GM12872 (cell line): ENCODE measurements around the gene MRM3.

Experiments
- TF ChIP-seq, protein P1 (sequence below): IDR thresholded peaks from 3 replicates; pipeline ENCODE4 v1.5.1; 2011; ENCODE audit warnings: low read depth, mild to moderate bottlenecking, low read length, moderate library complexity; ENCODE audit not compliant: insufficient read depth

MRM3 gene

DNA sequence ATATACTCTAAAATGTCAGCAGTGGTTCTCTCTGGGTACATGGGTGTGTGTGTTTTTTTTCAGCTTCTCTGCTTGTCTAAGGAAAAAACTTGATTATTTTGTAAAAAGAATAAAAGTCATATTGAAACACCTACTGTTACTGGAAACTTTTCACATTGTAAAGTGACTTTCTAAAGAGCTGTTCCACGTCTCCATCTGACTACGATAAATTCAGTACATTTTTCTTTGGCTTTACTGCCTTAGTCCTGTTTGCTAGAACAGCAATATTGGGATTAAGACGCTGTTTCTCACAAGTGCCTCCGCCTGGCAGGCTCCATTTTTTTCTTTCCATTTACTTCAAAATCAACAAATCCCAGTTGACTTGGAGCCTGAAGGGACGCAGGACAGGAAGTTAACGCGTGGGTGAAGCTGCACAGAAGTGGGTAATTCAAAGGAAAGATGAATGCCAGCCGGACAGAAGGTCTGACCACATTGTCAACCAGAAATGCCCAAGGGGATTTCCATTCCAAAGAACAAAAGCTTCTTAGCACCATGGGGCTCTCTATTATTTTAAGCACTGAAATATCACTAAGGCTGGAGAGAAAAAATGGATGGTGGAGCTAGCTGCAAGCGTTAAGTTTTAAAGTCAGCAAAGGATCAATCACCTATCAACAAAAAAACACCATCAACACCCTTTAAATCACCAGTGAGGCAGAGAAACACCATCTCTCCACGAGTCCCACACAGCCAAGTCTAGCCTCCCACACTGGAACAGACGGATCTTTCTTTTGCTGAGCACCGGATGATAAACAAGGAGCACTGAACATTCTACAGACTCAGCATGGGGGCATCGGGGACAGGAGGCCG, 8.5 kb upstream of the MRM3 start:
- TF ChIP-seq, protein P1, sequence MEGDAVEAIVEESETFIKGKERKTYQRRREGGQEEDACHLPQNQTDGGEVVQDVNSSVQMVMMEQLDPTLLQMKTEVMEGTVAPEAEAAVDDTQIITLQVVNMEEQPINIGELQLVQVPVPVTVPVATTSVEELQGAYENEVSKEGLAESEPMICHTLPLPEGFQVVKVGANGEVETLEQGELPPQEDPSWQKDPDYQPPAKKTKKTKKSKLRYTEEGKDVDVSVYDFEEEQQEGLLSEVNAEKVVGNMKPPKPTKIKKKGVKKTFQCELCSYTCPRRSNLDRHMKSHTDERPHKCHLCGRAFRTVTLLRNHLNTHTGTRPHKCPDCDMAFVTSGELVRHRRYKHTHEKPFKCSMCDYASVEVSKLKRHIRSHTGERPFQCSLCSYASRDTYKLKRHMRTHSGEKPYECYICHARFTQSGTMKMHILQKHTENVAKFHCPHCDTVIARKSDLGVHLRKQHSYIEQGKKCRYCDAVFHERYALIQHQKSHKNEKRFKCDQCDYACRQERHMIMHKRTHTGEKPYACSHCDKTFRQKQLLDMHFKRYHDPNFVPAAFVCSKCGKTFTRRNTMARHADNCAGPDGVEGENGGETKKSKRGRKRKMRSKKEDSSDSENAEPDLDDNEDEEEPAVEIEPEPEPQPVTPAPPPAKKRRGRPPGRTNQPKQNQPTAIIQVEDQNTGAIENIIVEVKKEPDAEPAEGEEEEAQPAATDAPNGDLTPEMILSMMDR: no peak

DNA sequence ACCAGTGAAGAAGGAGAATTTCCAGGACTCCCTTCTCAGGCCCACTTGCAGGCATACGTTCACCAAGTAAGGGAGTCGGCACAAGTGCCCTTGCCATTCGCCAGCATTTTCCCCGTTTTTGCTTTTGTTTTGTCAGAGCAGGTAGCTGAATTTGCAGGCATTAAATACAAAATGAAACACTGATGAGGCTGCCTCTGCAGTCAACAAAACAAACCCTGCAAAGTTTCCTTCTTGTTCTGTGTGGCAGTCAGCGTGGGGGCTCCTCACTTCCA, 7.9 kb upstream of the MRM3 start:
- TF ChIP-seq, protein P1: no peak

DNA sequence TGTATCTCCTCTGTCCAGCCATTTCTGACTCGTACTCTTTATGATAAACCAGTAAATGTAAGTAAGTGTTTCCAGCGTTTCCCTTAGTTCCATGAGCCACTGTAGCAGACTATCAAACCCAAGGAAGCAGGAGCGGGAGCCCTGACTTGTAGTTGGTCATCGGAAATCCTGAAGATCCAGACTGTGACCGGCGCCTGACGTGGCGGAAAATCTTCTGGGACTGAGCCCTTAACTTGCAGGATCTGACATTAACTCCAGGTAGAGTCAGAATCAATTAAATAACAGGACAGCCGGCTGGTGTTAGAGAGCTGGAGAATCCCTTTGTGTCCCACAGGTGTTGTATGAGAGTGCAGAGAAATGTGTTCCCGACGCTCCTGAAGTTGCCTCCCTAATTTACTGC, 4.1 kb upstream of the MRM3 start:
- TF ChIP-seq, protein P1: no peak

DNA sequence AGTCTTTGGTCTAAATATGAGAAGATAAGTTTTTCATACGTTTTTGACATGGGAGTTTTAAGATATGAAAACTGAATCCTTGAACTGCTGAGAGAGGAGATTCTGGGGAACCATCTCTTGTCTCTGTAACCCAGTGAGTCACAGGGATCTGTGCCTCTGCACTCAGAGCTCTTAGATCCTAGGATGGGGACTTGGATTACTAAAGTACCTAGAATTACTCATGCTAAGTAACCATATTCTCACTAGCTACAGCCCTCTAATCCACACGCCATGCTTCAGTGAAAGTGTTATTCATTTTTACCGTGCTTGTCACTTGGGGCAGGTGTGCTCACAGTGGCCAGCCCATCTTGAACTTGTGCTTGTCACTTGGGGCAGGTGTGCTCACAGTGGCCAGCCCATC, 2.0 kb downstream of the MRM3 start:
- TF ChIP-seq, protein P1: no peak

DNA sequence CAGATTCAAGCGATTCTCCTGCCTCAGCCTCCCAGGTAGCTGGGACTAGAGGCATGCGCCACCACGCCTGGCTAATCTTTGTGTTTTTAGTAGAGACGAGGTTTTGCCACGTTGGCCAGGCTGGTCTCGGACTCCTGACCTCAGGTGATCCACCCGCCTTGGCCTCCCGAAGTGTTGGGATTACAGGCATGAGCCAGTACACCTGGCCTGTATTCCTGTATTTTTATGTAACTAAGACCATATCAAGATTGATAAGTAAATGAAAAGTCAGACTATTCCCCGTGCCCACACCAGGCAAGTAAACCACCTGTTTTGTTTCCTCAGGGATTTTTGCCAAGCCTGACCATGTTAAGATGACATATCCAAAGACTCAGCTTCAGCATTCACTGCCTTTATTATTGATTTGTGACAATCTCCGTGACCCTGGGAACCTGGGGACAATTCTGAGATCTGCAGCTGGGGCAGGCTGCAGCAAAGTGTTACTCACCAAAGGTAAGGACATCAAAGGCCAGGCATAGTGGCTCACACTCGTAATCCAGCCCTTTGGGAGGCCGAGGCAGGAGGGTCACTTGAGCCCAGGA, 5.6 kb downstream of the MRM3 start:
- TF ChIP-seq, protein P1: no peak

DNA sequence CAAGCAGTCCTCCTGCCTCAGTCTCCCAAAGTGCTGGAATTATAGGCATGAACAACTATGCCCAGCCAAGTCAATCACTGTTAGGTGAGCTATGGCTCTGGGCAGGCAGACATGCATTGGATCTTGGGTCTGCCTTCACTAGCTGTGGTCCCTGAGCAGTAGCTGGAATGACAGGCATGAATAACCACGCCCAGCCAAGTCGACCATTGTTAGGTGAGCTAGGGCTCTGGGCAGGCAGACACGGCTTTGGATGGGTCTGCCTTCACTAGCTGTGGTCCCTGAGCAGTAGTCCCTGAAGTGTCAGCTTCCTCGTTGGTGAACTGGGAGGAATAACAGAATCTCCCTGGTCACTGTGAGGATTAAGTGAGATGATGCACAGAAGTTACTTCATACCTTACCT, 6.4 kb downstream of the MRM3 start:
- TF ChIP-seq, protein P1: no peak

DNA sequence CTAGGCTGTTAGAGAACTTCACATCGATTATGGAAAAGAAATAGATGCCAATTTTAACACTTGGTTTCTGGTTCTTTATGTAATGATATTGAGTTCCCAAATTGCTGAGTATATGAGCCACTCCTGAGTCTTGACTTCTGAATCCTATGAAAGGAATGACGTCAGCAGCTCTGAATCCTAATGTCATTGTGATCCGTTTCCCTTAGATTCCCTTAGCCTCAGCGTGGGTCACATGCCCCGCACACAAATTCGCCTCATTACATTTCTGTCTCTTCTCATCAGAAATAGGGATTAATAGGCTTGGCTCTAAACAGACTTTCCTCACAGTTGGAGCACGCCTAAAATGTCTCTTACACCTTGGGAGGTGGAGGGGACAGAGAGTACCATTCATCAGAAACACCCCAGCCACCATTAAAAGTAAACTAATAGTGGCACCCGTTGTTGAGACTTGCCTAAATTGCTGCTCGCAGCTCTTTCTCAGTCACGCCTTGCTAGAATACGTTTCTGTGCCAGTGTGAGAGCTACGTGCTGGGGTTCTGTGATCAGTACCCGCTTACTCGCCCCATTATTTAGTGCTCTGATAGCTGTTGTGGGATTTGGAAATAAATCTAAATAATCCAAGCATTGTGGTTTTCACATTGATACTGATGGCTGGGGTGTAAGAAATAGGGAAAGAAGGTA, 7.1 kb downstream of the MRM3 start:
- TF ChIP-seq, protein P1: no peak
